ENCODE measurements around the gene MYL6B.

Gene MYL6B

DNA sequence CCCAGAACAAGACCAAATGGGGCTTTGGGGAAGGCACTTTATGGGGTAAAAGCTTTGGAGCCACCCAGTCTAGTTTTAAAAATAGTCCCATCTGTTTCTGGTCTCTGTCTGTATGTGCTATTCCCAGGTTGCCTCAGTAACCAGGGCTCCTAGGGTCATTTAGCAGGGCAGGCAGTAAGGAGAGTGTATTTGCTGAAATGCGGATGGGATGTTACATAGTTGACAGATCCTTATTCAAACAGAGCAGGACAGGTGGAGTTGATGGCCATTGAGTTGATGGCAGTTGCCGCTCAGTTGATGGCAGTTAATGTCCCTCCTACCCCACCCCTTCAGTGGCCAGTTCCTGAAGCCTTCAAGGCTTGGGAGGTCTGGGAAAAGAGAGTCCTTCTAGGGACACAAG, 29.8 kb upstream of the MYL6B start:
- no peak for DNase-seq (ENCODE audit: low read depth)

DNA sequence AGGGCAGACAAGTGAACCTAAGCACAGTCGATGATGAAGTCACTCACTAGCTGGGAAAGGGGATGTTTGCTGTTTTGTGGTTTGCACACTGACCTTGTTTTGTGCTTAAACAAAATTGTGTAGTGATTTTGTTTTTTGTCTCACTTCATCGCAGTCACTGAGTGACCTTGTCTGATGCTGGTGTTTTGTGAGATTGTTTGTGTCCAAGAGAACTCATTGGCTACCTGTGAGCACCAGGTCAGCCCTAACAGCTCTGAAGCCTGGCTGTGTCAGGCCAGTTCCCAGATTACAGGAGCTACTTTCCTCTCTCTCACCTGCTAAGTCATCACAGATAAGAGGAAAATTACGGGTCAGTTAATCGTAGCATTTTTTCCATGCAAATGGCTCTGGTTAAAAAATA, 28.3 kb upstream of the MYL6B start:
- no peak for DNase-seq (ENCODE audit: low read depth)

DNA sequence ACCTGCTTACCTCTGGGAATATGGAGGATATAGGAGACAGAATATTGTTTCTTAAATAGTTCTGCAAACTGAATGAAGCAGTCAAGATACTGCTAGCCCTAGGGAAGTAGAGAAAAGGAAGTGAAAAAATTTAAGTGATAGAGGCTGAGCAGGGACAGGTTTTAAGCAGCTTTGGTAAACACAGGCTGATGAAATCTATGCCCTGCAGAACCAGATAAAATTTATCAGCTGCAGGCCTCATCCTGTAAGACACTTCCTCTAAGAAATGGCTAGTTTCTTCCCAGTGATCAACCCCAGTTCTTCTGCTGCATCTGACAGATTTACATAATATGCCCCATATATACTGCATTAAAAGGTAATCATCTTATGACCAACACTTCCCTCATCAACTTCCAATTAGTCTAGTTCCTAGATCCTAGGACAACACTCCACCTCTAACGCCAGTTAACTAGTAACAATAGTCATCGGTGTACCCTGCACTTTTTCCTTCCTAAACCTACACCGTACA, 25.6 kb upstream of the MYL6B start:
- no peak for DNase-seq (ENCODE audit: low read depth)

DNA sequence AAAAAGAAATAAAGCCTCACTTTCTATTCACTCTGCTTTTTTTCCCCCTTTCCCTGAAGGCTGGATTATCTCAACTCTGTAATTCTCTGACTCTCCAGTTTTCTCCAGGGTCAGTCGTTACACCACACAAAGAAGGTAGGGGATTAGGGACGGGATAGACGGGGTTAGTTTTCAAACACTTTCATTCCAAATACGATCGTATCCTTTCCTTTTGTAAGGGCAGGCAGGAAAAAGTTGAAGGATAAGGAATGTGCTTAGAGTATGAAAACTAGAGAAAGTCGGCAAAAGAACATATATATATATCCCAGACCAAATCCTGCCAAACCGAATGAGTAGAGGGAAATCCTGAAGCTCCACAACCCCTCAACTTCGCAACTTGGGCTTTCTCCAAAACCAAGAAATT, 24.9 kb upstream of the MYL6B start:
- no peak for DNase-seq (ENCODE audit: low read depth)

DNA sequence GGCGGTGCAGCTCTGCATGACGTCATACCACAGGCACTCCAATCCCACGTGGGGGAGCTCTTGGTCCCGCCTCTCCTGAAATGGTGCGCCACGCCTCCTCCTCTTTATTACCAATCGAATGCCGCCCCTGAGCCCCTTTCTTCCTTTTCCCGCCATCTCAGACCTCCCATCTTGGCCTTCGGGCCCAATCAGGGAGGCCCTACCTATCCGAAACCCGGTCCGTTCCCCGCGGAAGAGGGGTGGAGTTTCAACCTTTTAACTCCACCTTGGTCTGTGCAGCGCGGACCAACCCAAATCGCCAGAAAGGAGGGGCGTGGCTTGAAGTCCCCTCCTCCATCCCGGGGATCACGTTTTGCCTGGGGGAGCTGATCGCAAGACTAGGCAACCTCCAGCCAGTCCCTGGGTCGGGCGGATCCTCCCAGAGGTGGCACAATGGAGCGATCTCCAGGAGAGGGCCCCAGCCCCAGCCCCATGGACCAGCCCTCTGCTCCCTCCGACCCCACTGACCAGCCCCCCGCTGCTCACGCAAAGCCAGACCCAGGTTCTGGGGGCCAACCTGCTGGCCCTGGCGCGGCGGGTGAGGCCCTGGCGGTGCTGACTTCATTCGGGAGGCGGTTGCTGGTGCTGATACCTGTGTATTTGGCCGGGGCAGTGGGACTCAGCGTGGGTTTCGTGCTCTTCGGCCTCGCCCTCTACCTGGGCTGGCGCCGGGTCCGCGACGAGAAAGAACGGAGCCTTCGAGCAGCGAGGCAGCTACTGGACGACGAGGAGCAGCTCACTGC, 24.3 kb upstream of the MYL6B start, which contains the start of gene ESYT1:
ESYT1 (plus strand) TSS at position 380 of the 782 bp plus-strand sequence; CDS start at position 433, 53 bp downstream.
- peak; percentile 98 for DNase-seq (ENCODE audit: low read depth)

DNA sequence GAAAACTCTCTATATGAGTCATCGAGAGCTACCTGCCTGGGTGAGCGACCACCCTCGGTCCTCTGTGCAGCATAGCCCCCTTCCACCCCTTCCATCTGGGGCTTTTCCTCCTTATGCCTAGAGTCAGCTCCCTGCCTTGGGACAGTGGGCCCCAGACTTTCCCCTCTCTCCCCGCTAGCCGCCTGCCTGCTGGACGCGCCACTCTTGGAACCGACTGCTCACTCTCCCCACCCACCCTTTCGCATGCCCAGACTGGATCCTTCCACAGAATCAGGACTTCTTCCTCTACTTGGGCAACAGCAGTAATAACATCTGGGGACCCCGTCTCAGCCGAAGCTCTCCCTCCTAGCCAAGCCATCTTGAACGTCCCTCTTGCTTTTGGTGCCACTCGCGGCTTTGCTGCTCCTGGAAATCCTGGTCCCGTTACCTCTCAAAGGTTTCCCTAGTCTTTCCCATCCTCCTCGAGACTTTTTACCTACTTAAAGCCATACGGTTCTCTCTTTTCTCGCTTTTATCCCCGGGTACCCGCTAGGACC, 23.6 kb upstream of the MYL6B start:
- DNase-seq (ENCODE audit: low read depth), result no peak

DNA sequence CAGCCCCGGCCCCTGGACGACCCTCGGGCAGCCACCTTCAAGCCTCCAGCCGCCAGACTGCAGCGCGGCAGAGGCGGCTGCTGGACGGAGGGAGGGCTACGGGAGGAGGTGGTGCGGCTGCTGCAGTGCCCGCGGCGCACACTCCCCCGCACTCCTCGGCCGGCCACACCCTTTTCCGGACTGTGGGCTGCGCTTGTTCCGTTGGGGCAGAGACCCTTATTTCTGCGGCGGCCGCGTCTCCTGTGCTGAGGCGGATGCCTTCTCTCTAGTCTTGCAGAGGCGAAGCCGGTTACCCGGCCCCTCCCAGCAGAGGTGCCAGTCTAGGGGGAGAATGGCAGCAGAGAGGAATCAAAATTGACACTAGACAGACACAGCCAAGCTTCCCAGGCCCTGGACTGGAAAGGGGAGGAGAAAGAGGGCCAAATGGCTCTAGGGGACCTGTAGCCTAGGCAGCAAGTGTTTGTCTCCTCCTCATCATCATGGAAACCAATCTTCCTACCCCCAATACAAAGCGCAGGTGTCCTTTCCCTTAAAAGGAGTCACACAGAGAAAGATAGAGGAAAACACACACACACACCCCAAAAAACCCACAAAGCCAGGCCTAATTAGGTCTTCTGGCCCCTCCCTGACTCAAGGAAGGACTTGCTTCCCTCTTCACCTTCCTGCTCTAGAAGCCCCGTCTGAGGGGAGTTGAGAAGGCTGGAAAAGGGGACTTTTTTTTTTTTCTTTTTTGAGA, 23.0 kb upstream of the MYL6B start:
- no peak for DNase-seq (ENCODE audit: low read depth)

DNA sequence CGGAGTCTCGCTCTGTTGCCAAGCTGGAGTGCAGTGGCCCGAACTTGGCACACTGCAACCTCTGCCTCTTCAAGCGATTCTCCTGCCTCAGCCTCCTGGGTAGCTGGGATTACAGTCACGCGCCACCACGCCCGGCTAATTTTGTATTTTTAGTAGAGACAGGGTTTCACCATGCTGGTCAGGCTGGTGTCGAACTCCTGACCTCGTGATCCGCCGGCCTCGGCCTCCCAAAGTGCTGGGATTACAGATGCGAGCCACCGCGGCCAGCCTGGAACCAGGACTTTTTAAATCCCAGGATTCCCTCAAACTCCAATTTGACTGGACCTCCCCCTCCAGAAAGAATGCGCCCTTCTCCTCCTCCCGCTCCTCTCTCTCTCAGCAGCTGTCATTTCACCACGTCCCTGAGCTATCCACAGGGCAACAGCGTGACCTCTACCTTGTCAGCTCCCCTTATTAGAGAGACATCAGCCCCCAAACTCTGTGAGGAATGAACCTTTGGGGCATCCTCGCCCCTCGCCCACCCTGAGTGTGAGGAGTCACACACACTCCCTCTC, 22.4 kb upstream of the MYL6B start:
- DNase-seq (ENCODE audit: low read depth), result no peak

DNA sequence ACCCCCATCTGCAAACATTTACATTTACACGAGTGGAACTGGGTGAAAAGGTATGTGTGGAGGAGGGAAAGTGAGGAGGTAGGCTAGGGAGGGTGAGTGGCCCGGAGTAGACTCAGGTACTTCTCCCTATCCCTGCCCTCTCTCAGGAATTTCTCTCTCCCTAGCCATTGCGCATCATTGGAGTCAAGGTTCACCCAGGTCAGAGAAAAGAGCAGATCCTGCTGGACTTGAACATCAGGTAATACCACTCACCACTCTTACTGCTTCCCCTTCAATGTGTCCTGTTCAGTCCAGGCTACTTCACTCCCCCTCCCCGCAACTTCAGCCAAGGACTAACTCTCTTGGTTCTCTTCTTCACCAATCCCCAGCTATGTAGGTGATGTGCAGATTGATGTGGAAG, 21.5 kb upstream of the MYL6B start:
- no peak for DNase-seq (ENCODE audit: low read depth)

DNA sequence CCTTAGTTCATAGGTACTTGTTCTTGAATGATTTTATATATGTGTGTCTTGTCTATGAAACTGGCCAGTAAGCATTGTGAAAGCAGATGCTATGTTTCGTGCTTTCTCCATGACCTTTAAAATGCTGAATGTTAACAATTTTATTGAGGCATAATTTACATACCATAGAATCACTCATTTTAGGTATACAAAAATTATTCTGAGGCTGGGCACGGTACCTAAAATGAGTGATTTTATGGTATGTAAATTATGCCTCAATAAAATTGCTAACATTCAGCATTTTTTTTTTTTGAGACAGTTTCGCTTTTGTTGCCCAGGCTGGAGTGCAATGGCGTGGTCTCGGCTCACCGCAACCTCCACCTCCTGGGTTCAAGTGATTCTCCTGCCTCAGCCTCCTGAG, 17.5 kb upstream of the MYL6B start:
- DNase-seq (ENCODE audit: low read depth), result no peak

DNA sequence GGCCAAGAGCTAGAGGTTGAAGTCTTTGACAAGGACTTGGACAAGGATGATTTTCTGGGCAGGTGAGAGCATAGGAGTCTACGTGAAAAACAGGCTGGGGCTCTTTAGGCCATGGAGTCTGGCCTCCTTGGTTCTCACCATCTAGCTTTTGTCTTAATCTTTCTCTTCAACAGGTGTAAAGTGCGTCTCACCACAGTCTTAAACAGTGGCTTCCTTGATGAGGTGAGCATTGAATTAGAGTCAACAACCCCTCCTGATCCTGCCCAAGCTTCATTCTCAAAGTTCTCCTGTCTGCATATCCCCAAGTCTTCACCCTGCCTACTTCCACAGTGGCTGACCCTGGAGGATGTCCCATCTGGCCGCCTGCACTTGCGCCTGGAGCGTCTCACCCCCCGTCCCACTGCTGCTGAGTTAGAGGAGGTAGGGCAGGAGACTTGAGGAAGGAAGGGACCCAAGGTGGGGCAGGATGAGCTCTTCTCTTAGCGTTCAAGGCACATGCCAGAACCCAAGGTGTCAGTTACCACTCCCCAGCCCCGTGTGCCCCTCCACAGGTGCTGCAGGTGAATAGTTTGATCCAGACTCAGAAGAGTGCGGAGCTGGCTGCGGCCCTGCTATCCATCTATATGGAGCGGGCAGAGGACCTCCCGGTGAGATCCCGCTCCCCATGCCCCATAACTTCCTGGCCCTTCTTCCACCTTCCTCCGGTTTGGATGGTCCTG, 14.4 kb upstream of the MYL6B start:
- no peak for DNase-seq (ENCODE audit: low read depth)

DNA sequence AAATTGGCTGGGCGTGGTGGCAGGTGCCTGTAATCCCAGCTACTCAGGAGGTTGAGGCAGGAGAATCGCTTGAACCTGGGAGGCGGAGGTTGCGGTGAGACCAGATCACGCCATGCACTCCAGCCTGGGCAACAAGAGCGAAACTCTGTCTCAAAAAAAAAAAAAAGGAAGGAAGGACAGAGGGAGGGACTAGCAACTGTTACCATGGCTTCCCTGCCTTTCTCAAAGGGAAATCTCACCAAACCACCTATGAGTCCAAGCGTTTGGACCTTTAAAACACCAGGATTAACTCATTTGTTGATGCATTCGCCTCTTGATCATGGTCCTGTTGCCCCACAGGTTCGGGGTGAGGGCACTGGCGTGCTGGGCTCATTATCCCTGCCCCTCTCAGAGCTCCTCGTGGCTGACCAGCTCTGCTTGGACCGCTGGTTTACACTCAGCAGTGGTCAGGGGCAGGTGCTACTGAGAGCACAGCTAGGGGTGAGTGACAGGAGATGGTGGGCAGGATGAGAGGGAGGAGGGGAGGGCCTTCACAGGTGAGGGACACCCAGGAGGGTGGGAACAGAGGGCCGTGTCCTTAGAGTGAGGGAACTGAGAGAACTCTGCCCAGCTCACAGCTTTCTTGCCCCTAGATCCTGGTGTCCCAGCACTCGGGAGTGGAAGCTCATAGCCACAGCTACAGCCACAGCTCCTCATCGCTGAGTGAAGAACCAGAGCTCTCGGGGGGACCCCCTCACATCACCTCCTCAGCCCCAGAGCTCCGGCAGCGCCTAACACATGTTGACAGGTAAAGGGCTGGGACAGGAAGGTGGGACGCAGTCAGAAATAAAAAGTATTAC, 10.2 kb upstream of the MYL6B start:
- no peak for DNase-seq (ENCODE audit: low read depth)

DNA sequence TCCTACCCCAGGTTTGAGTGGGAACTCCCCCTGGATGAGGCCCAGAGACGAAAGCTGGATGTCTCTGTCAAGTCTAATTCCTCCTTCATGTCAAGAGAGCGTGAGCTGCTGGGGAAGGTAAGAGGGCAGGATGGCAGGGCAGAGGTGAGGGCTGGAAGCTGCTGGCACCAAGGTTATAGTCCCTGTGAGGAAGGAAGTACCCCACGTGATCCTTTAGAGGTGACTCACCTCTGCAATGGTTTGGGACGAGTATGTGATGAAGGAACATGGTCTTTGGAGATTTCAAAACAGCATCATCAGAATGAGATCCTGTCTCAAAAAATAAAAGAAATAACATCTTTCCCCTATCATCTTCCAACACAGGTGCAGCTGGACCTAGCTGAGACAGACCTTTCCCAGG, 9.2 kb upstream of the MYL6B start:
- DNase-seq (ENCODE audit: low read depth), result no peak

DNA sequence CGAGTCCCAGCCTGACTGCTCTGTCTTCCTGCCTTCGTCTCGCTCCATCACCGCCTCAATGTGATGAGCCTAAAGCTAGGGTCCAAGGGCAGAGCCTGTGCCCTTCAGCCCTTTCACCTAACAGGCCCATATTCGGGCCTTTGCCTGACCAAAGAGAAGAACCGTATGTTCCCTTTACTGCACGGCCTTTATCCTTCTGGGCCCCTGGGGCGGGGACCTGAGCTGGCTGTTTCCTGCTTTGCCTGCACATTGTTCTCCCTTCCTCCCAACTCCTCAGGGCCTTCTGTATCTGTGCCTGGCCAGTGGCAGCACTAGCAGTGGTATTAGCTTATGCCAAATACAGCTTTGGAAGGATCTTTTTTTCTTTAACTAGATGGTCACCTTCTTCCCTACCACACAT, 8.5 kb upstream of the MYL6B start:
- DNase-seq (ENCODE audit: low read depth), result no peak

DNA sequence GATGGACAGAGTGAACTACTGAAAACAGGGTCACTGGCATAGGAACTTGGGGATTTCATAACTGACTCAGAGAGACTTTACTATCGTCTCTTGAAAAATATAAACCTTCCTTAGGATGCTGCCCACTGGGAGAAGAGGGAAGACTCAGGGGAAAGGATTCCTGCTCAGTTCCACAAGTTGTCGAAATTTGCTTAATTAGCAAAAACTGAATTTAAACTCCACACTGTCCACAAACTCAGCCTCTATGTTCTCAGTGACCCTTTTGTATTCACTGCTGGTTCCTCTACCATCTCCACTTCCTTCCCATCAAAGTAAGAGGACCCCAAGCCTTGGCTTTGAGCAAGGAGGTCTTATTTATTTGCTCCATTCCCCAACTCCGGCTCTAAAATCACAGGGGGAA, 7.2 kb upstream of the MYL6B start:
- no peak for DNase-seq (ENCODE audit: low read depth)

DNA sequence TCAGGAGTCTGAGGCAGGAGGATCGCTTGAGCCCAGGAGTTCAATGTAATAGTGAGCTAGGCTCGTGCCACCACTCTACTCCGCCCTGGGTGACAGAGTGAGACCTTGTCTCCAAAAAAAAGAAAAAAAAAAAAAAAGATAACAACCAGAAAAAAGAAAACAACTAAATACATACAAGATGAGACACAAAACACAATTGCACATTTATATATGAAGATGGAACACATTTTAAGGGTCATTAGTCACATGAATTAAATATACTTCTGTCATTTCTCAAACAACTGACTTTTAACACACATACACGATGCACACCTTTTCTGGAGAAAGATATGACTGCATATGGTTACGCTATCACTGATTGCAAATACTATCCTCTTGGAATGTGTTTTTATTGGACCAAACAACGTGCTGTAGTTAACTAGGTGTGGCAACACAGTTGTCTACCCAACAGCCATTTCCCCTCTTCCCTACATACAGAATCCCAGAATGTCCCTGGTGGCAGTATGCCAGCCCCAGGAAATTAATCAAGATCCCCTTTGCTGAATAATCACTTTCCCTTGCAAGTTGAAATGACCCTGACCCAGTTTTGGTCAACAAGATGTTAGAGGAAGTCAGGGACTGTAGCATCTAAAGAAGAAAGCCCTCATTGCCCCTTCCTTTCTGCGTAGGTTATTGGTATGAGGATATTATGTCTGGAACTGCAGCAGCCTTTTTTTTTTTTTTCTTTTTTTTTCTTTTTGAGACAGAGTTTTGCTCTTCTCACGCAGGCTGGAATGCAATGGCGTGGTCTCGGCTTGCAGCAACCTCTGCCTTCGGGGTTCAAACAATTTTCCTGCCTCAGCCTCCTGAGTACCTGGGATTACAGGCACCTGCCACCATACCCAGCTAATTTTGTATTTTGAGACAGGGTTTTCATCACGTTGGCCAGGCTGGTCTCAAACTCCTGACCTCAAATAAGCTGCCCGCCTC, 5.6 kb upstream of the MYL6B start:
- no peak for DNase-seq (ENCODE audit: low read depth)

DNA sequence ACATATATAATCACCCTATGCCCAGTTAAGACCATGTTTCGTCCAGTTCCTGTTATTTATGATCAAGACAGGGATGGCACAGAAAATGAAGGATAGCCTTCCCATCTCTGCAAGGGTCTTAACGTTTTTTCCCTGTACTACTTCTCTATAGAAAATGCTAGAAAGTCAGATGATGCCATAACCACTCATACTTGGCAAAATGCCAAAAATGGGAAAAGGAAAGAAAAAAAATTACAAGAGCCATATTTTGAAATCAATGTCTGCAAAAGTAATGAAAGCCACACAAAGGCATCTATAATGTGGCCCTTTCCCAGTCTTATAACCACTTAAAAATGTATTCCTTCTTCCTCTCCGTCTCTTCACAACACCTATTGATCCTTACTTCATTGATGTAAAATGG, 1.8 kb upstream of the MYL6B start:
- no peak for DNase-seq (ENCODE audit: low read depth)

DNA sequence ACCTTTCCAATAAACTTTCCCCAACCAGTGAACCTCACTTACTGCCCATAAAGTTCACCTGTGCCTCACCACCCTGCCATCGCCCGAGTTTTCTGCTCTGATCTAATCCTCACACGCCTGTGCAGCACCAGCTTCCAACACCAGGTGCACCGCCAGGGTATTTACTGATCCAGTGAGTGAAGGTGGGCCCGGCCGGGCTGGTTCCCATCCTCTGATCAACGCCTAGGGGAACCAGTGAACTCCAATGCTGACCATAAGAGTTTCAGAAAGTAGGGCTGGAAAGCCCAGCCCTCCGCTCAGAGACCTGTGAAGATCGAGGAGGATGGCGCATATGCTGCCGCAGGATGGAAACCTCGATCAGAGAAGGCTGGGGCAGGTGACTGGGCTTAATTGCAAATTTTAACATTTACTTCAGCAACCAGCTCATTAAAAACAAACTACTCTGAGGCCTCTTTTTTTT, 685 bp upstream of the MYL6B start:
- DNase-seq (ENCODE audit: low read depth), result no peak

DNA sequence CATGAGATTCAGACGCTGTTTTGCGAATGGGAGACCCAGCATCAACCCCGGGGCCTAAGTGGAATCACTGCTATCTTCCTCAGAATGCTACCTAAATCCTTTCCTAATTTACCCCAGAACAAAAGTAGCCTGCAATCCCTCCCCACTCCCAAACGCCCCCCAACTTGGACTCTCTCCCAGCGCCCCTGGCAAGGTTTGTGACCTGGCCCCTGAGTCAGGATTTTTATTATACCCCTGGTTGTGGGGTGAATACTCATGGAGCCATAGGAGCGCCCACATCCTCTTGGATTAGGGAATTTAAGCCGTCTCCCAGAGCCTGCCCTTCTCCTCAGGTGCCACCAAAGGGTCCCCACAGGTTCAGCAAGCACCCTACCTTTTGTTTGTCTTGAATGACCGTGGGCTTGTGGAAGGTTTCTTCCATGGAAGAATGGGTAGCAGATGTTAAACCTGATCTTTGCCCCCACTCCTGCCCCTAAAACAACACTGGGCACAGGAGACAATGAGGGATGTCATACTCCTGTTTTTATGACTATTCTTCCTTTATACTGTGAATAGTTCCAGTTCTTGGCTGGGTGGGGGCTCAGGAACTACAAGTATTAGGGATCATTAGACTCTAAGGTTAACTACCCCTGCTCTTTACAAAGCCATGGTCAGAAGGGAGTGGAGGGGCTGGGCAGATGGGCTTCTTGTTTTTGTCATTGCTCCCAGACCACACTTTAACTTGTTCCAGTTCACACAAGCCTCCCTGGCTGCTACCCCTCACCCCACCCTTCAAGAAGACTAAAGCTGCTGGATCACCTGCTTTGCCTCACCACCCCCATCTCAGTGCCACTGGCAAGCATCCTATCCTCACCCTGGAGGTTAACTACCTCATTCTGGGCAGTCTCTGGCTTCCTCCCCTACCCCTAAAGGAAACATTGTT, 630 bp downstream of the MYL6B start:
- DNase-seq (ENCODE audit: low read depth), result no peak
